PC-9 (cell line): ENCODE data around the gene MIDN.

Source experiments
- CTCF ChIP-seq: fragments of 200-600 bp; sonication (generic); conservative IDR thresholded peaks from 2 replicates; pipeline ENCODE4 v1.6.1; 2017; ENCODE audit warnings: mixed run types, antibody characterized with exemption, mild to moderate bottlenecking, moderate library complexity
- EZH2 ChIP-seq: fragments of 200-600 bp; sonication (generic); IDR thresholded peaks from 2 replicates; pipeline ENCODE4 v1.8.0; 2017; ENCODE audit warnings: antibody characterized with exemption, low read depth

GRCh38 chr19:1276628-1277022 lies 28.2 kb downstream of the MIDN start:
- TF ChIP-seq CTCF (no peak), EZH2 (no peak)
